ENCODE results near the gene THBS1.

GRCh38 chr15:39575180-39575579 lies 5.7 kb upstream of the THBS1 start:
- TF ChIP-seq POLR2AphosphoS5 (IDR thresholded peaks at IDR 0.05; ENCODE audit: borderline replicate concordance, low read depth, low read length) (no peak), EZH2 (IDR thresholded peaks at IDR 0.05) (no peak)
